Stimulated activated CD4-positive, alpha-beta T cell treated with anti-CD3 and anti-CD28 coated beads, Interleukin-15, amount 100 ng/mL, for 48 hours (primary cell): Measurements from ENCODE around the gene ANKRD44.

ENCODE experiments used
- DNase-seq, 2 donors: peaks; one replicate each; pipeline ENCODE4 v3.0.0-alpha.2; 2020; ENCODE audit warnings: low read depth in 2 of 2

The ANKRD44 gene

DNA sequence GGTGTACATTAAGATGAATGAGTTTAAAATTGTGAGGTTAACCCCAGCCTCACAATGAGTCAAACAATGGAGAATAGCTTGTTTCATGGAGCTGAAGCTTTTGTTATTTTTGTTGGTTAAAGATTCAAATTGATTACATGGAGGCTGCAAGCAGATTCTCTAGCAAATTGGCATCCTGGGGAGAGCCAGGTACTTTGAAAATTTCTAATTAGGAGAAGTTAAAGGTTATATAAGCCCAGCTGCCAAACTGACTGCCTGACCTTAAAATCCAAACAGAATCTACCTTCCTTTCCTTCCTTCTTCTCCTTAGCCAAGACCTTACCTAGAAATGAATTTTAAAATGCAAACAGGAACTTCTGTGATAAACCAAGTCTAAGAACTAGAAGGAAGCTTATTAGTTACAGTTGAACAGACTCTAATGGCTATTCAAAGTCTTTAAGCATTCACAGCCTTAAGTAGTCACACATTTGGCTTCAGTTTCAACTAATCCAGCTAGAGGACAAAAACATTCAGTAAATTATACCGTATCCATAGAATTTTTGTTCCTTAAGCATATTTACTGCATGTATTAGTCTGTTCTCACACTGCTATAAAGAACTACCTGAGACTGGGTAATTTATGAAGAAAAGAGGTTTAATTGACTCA, 352.6 kb downstream of the ANKRD44 start:
- DNase-seq: no peak

DNA sequence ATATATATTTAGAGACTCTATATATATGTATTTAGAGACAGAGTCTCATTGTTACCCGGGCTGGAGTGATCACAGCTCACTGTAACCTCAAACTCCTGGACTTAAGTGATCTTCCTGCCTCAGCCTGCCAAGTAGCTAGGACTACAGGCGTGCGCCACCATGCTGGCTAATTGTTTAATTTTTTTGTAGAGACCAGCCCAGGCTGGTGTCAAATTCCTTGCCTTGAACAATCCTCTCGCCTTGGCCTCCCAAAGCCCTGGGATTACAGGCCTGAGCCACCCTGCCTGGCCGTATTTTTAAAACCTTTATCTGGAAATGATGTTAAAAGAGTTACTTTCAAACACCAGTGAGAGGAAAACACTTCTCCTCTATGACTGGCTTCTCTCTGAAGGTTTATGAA, 353.1 kb downstream of the ANKRD44 start:
- DNase-seq: no peak

DNA sequence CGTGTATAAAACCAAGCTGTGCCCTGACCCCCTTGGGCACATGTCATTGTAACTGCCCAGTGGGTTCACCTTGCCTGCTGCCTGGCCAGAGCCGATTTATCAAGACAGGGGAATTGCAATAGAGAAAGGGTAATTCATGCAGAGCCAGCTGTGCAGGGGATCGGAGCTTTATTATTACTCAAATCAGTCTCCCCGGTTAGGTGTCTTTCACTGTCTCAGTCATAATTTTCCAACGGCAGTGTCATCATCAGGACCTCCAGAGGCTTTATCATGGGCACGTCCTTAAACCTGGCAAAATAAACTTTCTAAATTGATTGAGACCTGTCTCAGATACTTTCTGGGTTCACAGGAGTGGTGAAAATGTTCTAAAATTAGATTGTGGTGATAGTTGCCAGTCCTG, 354.5 kb downstream of the ANKRD44 start:
- no peak for DNase-seq

DNA sequence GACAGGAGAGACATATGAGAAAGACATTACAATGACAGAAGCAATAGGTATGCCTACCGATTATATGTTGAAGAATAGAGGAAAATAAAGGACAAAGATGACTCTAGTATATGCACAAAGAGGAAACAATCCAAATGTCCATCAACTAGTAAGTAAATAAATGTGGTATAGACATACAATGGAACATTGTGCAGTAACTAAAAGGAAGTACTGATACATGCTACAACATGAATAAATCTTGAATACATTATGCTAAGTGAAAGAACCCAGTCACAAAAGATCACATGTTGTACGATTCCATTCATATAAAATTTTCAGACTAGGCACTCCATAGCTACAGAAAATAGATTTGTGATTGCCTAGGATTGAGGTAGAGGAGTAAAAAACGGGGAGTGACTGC, 355.5 kb downstream of the ANKRD44 start:
- DNase-seq: no peak

DNA sequence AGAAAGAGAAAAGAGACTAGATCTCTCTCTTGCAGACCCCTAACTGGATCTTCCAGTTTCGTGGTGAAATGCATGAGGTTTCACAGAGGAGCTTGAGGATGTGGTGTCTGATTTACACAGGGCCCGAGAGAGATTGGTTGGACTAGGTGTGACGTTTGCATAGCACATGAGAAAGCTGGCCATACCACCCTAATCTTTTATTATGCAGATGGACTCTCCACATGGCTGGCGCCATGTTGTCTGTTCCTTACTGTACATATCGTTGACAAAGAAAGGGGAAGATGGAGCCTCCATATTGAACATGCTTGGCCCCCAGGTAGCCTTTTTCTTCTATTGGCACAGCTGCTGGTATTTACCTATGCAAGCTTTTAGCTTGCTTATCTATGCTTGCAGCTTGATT, 356.6 kb downstream of the ANKRD44 start:
- no peak for DNase-seq

DNA sequence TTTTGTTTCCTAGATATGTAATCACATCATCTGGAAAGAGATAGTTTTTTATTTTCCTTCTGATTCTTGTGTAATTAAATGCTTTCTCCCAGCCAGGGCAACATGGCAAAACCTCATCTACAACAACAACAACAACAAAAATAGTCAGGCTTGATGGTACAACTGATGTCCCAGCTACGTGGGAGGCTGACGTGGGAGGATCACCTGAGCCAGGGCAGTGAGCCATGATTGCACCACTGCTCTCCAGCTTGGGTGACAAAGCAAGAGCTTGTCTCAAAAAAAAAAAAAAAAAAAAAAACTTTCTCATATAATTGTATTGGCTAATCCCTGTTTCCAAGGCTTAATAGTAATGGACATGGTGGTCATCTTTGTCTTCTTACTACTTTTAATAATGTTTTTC, 357.6 kb downstream of the ANKRD44 start:
- DNase-seq: no peak

DNA sequence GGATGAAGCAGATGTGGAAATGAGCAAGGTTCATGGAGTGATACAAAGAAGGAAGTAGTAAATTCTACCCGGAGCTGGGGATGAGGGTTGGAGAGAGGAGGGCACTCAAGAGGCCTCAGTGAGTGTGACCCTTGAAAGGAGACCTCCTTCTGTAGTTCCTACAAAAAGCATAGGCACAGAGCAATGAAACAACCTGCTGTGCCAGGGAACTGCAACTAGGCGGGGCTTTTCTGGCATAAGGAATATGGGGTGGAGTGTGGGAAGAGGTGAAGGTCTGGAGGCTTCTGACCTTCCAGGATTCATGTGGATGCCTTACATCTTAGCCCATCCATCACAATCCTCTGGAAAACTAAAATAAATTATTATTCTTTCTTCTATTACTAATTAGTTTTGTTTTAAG, 358.6 kb downstream of the ANKRD44 start:
- no peak for DNase-seq

DNA sequence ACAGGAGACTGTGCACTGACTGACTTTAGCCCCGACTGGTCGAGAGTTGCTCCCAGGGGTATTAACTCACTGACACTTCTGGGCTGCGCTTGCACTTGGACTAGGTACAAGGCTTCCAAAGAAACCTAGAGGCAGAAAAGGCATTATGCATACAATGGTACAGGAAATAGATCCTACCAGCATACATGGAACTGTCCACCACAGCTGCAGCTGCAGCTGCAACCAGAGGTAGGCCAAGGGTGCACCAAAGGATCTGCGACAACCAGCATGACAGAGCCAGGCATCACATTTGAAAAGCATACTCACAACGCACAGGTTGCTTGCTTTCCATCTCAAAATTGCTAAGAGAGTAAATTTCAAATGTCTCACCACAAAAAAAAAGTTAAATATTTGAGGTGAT, 361.5 kb downstream of the ANKRD44 start:
- no peak for DNase-seq

DNA sequence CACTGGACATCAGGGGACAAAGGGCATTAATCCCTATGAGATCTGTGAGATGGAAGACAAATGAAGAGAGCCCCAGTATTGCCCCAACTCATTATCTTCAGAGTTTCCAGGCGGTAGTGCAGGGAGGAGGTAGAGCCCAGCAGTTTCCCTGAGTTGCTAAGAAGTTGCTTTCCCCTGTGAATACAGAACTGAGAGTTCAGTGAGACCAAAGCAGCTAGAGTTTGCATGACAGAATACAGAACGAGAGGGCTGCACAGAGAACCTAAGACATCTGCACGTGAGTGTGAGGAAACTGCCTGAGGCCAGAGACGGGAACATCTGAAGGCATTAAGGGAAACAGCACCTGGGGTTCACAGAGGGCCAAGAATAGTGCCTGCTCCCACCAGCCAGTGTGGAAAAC, 366.0 kb downstream of the ANKRD44 start:
- no peak for DNase-seq

DNA sequence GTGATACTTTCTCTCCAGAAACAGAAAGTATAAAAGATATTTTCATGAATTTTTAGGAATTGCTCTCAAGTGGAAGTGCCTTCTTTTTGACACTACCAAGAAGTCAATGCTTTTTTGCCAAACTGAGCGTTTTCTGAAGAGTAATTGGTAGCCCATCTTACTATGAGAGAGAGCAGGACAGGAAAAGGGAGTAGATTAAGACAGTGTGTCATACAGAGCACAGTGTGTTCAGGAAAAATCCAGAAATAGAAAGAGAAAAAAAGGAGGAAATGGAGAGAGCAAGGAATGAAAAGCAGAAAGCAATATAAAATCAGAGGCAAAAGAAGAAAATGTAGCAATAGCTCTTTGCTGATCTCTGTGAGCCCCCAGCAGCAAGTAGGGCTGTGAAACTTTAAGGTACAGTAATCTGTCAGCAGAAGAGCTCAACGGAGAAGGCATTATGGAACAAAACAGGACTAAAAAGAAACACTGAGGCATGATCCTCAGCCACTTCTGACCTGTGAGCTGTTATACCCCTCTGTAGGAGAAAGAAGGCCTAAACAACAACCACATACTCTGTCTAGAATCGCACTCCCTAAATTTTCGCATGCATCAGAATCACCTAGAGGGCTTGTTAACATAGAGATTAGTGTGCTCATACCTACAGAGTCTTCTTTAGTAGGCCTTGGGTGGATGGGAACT, 369.0 kb downstream of the ANKRD44 start:
- DNase-seq: no peak

DNA sequence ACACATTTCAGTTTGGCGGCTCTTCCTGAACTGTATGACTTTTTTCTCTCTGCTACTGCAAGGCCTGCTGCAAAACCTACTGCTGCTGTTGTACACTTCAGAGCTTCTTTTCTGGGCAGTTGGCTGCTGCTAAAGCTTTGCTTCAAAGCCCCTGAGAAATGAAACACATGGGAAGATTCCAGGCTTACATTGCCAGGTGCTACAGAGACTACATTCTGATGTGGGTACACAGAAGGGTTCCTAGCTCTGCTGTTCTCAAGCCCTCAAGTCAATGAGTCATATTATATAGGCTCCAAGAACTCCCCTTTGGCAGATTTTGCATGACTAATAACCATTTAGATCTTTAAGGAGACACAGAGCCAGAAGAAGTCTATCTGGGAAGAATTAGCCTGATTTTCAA, 371.2 kb downstream of the ANKRD44 start:
- no peak for DNase-seq
